HepG2 (cell line): ENCODE data around the gene SELENOT.

ENCODE experiments used
- CBFB ChIP-seq: sonication (generic); formaldehyde crosslinking; IDR thresholded peaks from 2 replicates; pipeline ENCODE4 v1.4.0; 2020; ENCODE audit warnings: missing genetic modification reagents
- CREM ChIP-seq, 2 experiments: sonication (generic) in 1 of 2; formaldehyde crosslinking in 1 of 2; IDR thresholded peaks; 2 replicates each; pipeline versions ENCODE4 v1.4.0 to v1.6.1; 2016 to 2020; ENCODE audit warnings: antibody characterized with exemption in 1 of 2, mild to moderate bottlenecking in 1 of 2, missing genetic modification reagents in 1 of 2
- CTCF ChIP-seq: sonication (generic); formaldehyde crosslinking; IDR thresholded peaks from 2 replicates; pipeline ENCODE4 v1.5.0; 2020; ENCODE audit warnings: mild to moderate bottlenecking, missing genetic modification reagents, moderate library complexity
- KDM5B ChIP-seq: sonication (generic); formaldehyde crosslinking; IDR thresholded peaks from 2 replicates; pipeline ENCODE4 v1.4.0; 2020; ENCODE audit warnings: missing genetic modification reagents, mild to moderate bottlenecking, borderline replicate concordance
- MAZ ChIP-seq, 2 experiments: sonication (generic) in 1 of 2; formaldehyde crosslinking in 1 of 2; IDR thresholded peaks; 2 replicates each; pipeline versions ENCODE4 v1.5.0 to v1.6.1; 2012 to 2020; ENCODE audit warnings: low read depth in 2 of 2, mild to moderate bottlenecking in 2 of 2, borderline replicate concordance in 1 of 2, improper control_type of control experiment in 1 of 2, low read length in 1 of 2, missing genetic modification reagents in 1 of 2, moderate library complexity in 1 of 2
- MXI1 ChIP-seq: IDR thresholded peaks from 3 replicates; pipeline ENCODE4 v1.6.1; 2012; ENCODE audit warnings: low read depth, low read length, inconsistent platforms, borderline replicate concordance
- MZF1 ChIP-seq: sonication (generic); formaldehyde crosslinking; IDR thresholded peaks from 2 replicates; pipeline ENCODE4 v1.8.1; 2023; ENCODE audit warnings: mild to moderate bottlenecking, missing genetic modification reagents, borderline replicate concordance
- PITX1 ChIP-seq: sonication (generic); formaldehyde crosslinking; IDR thresholded peaks from 2 replicates; pipeline ENCODE4 v1.5.1; 2020; ENCODE audit warnings: mild to moderate bottlenecking, missing genetic modification reagents
- TBL1XR1 ChIP-seq: fragments of 150-350 bp; IDR thresholded peaks from 2 replicates; pipeline ENCODE4 v1.6.1; 2014; ENCODE audit warnings: borderline replicate concordance, low read length; ENCODE audit not compliant: partially characterized antibody
- ZNF510 ChIP-seq: sonication (generic); formaldehyde crosslinking; IDR thresholded peaks from 2 replicates; pipeline ENCODE4 v1.4.0; 2020; ENCODE audit warnings: low read depth, mild to moderate bottlenecking, missing genetic modification reagents
- TF ChIP-seq, protein P1 (sequence below): sonication (generic); formaldehyde crosslinking; IDR thresholded peaks from 2 replicates; pipeline ENCODE4 v1.5.1; 2020; ENCODE audit warnings: missing genetic modification reagents, mild to moderate bottlenecking, borderline replicate concordance

GRCh38 chr3:150627557-150627956 lies 24.4 kb downstream of the SELENOT start:
- TF ChIP-seq ZNF510 (CRISPR knock-in tag) (no peak), MZF1 (CRISPR knock-in tag) (no peak), TBL1XR1 (no peak), PITX1 (CRISPR knock-in tag) (no peak), CTCF (CRISPR knock-in tag) (no peak), CREM (IDR thresholded peaks at IDR 0.05) (no peak), CREM (CRISPR knock-in tag; IDR thresholded peaks at IDR 0.05) (no peak), KDM5B (CRISPR knock-in tag) (no peak), MAZ (IDR thresholded peaks at IDR 0.05; ENCODE audit: borderline replicate concordance, low read depth, low read length) (no peak), MAZ (CRISPR knock-in tag; IDR thresholded peaks at IDR 0.05; ENCODE audit: low read depth) (no peak), CBFB (no peak), MXI1 (no peak)
- TF ChIP-seq, protein P1, sequence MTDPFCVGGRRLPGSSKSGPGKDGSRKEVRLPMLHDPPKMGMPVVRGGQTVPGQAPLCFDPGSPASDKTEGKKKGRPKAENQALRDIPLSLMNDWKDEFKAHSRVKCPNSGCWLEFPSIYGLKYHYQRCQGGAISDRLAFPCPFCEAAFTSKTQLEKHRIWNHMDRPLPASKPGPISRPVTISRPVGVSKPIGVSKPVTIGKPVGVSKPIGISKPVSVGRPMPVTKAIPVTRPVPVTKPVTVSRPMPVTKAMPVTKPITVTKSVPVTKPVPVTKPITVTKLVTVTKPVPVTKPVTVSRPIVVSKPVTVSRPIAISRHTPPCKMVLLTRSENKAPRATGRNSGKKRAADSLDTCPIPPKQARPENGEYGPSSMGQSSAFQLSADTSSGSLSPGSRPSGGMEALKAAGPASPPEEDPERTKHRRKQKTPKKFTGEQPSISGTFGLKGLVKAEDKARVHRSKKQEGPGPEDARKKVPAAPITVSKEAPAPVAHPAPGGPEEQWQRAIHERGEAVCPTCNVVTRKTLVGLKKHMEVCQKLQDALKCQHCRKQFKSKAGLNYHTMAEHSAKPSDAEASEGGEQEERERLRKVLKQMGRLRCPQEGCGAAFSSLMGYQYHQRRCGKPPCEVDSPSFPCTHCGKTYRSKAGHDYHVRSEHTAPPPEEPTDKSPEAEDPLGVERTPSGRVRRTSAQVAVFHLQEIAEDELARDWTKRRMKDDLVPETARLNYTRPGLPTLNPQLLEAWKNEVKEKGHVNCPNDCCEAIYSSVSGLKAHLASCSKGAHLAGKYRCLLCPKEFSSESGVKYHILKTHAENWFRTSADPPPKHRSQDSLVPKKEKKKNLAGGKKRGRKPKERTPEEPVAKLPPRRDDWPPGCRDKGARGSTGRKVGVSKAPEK (CRISPR knock-in tag), result no peak
